ENCODE measurements around the gene ZNF688. TPM values are rescaled to one million over a fixed set of nuclear protein-coding genes. Genes with fewer than 3 reads are reported as not detected.

ZNF688 gene
- total and polyA plus RNA-seq, 9 of the 15 experiments (the other 6 are each of a cell fraction or from before 2014, with no cell fraction given) = 0.48 to 12.9 (median 4.5) TPM

- TF ChIP-seq ELK3 (CRISPR knock-in tag; IDR thresholded peaks at IDR 0.05) (no peak), ZNF79 (CRISPR knock-in tag; IDR thresholded peaks at IDR 0.05; ENCODE audit: low read depth) (no peak), ZNF354B (CRISPR knock-in tag; IDR thresholded peaks at IDR 0.05) (no peak), GATAD2A (IDR thresholded peaks at IDR 0.05) (no peak), MEIS2 (IDR thresholded peaks at IDR 0.05; ENCODE audit: partially characterized antibody) (no peak), SFPQ (IDR thresholded peaks at IDR 0.05; ENCODE audit: low read depth, low read length) (no peak), NFRKB (IDR thresholded peaks at IDR 0.05; ENCODE audit: low read depth) (no peak; the same call in 1 of the 2 replicates), SUPT5H (IDR thresholded peaks at IDR 0.05) (0 out of 2 replicates have a peak, but pooled peaks have one; percentile 17), ZNF12 (CRISPR knock-in tag; IDR thresholded peaks at IDR 0.05) (no peak), RBM39 (optimal IDR thresholded peaks at IDR 0.05; ENCODE audit: low read depth, low read length) (peak; percentile 89), ZBTB33 (CRISPR knock-in tag; IDR thresholded peaks at IDR 0.05) (peak; percentile 60; the same call in 1 of the 2 replicates), GATA2 (CRISPR knock-in tag; IDR thresholded peaks at IDR 0.05) (no peak), RAD21 (CRISPR knock-in tag; conservative IDR thresholded peaks at IDR 0.05 in 1 of 2, IDR thresholded peaks at IDR 0.05 in 1 of 2) (peak; percentile 64 to 74), POLR3G (IDR thresholded peaks at IDR 0.05; ENCODE audit: extremely low read depth, insufficient read length, insufficient replicate concordance) (no peak), SMC3 (conservative IDR thresholded peaks at IDR 0.05; ENCODE audit: insufficient read depth, low read depth, low read length) (no peak), ZKSCAN8 (CRISPR knock-in tag; IDR thresholded peaks at IDR 0.05) (0 out of 2 replicates have a peak, but pooled peaks have one; percentile 20), SRSF9 (IDR thresholded peaks at IDR 0.05; ENCODE audit: borderline replicate concordance, low read depth, low read length) (no peak), SP2 (IDR thresholded peaks at IDR 0.05; ENCODE audit: extremely low read depth, low read depth, low read length, poor library complexity, severe bottlenecking) (no peak), ZNF589 (CRISPR knock-in tag; IDR thresholded peaks at IDR 0.05; ENCODE audit: low read depth) (no peak; the same call in 1 of the 2 replicates)
- TF ChIP-seq, protein P1, sequence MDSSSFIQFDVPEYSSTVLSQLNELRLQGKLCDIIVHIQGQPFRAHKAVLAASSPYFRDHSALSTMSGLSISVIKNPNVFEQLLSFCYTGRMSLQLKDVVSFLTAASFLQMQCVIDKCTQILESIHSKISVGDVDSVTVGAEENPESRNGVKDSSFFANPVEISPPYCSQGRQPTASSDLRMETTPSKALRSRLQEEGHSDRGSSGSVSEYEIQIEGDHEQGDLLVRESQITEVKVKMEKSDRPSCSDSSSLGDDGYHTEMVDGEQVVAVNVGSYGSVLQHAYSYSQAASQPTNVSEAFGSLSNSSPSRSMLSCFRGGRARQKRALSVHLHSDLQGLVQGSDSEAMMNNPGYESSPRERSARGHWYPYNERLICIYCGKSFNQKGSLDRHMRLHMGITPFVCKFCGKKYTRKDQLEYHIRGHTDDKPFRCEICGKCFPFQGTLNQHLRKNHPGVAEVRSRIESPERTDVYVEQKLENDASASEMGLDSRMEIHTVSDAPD (CRISPR knock-in tag; IDR thresholded peaks at IDR 0.05) = no peak
- TF ChIP-seq, protein P2, sequence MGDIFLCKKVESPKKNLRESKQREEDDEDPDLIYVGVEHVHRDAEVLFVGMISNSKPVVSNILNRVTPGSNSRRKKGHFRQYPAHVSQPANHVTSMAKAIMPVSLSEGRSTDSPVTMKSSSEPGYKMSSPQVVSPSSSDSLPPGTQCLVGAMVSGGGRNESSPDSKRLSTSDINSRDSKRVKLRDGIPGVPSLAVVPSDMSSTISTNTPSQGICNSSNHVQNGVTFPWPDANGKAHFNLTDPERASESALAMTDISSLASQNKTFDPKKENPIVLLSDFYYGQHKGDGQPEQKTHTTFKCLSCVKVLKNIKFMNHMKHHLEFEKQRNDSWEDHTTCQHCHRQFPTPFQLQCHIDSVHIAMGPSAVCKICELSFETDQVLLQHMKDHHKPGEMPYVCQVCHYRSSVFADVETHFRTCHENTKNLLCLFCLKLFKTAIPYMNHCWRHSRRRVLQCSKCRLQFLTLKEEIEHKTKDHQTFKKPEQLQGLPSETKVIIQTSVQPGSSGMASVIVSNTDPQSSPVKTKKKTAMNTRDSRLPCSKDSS (IDR thresholded peaks at IDR 0.05; ENCODE audit: low read depth, partially characterized antibody) = no peak
These were observed 35.7 kb downstream of the ZNF688 start (continued) for GRCh38 chr16:30535777-30536190.
